Putamen (tissue), 1 donor: ENCODE results near the gene VPS39.

ENCODE experiments used
- DNase-seq: peaks from one replicate; pipeline ENCODE4 v3.0.0-alpha.2; 2016; ENCODE audit warnings: low spot score

The VPS39 gene

GRCh38 chr15:42128476-42128875, 79.6 kb downstream of the VPS39 start:
- no peak for DNase-seq

- no peak for DNase-seq
Observed at GRCh38 chr15:42123546-42123945, 84.6 kb downstream of the VPS39 start.

GRCh38 chr15:42121682-42122081, 86.4 kb downstream of the VPS39 start:
- DNase-seq = no peak

- no peak for DNase-seq
Observed at GRCh38 chr15:42121021-42121420, 87.1 kb downstream of the VPS39 start.

GRCh38 chr15:42120285-42120684, 87.8 kb downstream of the VPS39 start:
- DNase-seq = no peak

- no peak for DNase-seq
Observed at GRCh38 chr15:42119446-42119760, 88.7 kb downstream of the VPS39 start.

GRCh38 chr15:42118650-42119445, 89.3 kb downstream of the VPS39 start:
- no peak for DNase-seq

- DNase-seq = no peak
Observed at GRCh38 chr15:42111924-42112323, 96.2 kb downstream of the VPS39 start.

- no peak for DNase-seq
Observed at GRCh38 chr15:42110367-42110766, 97.7 kb downstream of the VPS39 start.

GRCh38 chr15:42108806-42109205, 99.3 kb downstream of the VPS39 start:
- no peak for DNase-seq
